ENCODE data around the gene AP1G1. TPM values are rescaled to one million over a fixed set of nuclear protein-coding genes. Genes with fewer than 3 reads are reported as not detected.
"Not testable (repeated sequence)": the region's sequence is repeated elsewhere in the genome, so short reads cannot be mapped to it uniquely, and the experiment has no call there.

The AP1G1 gene
- total RNA-seq, 1 donor from 2014 or later = 109 TPM

- TF ChIP-seq, protein P1, sequence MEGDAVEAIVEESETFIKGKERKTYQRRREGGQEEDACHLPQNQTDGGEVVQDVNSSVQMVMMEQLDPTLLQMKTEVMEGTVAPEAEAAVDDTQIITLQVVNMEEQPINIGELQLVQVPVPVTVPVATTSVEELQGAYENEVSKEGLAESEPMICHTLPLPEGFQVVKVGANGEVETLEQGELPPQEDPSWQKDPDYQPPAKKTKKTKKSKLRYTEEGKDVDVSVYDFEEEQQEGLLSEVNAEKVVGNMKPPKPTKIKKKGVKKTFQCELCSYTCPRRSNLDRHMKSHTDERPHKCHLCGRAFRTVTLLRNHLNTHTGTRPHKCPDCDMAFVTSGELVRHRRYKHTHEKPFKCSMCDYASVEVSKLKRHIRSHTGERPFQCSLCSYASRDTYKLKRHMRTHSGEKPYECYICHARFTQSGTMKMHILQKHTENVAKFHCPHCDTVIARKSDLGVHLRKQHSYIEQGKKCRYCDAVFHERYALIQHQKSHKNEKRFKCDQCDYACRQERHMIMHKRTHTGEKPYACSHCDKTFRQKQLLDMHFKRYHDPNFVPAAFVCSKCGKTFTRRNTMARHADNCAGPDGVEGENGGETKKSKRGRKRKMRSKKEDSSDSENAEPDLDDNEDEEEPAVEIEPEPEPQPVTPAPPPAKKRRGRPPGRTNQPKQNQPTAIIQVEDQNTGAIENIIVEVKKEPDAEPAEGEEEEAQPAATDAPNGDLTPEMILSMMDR (IDR thresholded peaks at IDR 0.05; ENCODE audit: unreplicated experiment) = no peak
- Mint-ChIP-seq H3K4me3 (peak within 1 kb of the TSS; percentile 89), H3K27ac (peak within 1 kb of the TSS; percentile 98), H3K36me3 (peaks cover 19% of the 10 kb centered on the region), H3K27me3 (ENCODE audit: low read depth) (no peaks in the 10 kb centered on the region), H3K9me3 (no peaks in the 10 kb centered on the region), H3K4me1 (peaks cover 14% of the 10 kb centered on the region)
- DNase-seq (ENCODE audit: low spot score in 2 of 2, unreplicated experiment in 2 of 2) = peak; percentile 91 to 97
Observed at GRCh38 chr16:71845639-71846430, 37.2 kb upstream of the AP1G1 start, which contains the start of gene ATXN1L. Gene ATXN1L (plus strand): TSS chr16:71845976. CDS start chr16:71849741, 3,765 bp downstream.

- H3K27ac Mint-ChIP-seq = no peak overlapping the region
- peaks cover 16% of the 10 kb centered on the region for H3K4me1 Mint-ChIP-seq
- no peak for DNase-seq (ENCODE audit: low spot score in 2 of 2, unreplicated experiment in 2 of 2)
- no peak overlapping the region for H3K4me3 Mint-ChIP-seq
- H3K9me3 Mint-ChIP-seq = no peaks in the 10 kb centered on the region
- TF ChIP-seq, protein P1 (IDR thresholded peaks at IDR 0.05; ENCODE audit: unreplicated experiment) = no peak
- H3K27me3 Mint-ChIP-seq (ENCODE audit: low read depth) = no peaks in the 10 kb centered on the region
- H3K36me3 Mint-ChIP-seq = peaks cover 6% of the 10 kb centered on the region
Observed at GRCh38 chr16:71843572-71843971, 34.9 kb upstream of the AP1G1 start.

GRCh38 chr16:71840052-71840451 lies 31.4 kb upstream of the AP1G1 start:
- no peaks in the 10 kb centered on the region for H3K9me3 Mint-ChIP-seq
- H3K4me1 Mint-ChIP-seq = peaks cover 2% of the 10 kb centered on the region
- no peak for DNase-seq (ENCODE audit: low spot score in 2 of 2, unreplicated experiment in 2 of 2)
- no peaks in the 10 kb centered on the region for H3K27me3 Mint-ChIP-seq (ENCODE audit: low read depth)
- TF ChIP-seq, protein P1 (IDR thresholded peaks at IDR 0.05; ENCODE audit: unreplicated experiment) = no peak
- H3K36me3 Mint-ChIP-seq = no peaks in the 10 kb centered on the region
- H3K4me3 Mint-ChIP-seq = no peak overlapping the region
- H3K27ac Mint-ChIP-seq = peak overlapping the region; percentile 30

DNA sequence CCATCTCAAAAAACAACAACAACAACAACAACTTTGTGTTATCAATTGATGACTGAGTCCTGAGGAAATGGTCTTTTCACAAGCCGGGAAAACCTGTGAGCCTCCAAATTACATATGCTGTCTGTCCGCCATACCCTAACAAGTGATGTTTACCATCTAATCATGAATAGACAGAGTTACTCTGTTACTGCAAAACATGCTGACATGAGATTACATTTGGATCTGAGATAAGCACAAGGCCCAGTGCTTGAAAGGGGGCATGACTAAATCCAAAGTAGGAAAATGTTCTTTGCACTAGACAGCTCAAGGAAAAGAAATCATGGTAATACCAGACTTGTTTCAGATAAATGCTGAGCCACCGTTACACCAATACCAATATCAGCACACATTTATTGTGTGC lies 28.5 kb upstream of the AP1G1 start:
- H3K36me3 Mint-ChIP-seq = no peaks in the 10 kb centered on the region
- no peak overlapping the region for H3K4me3 Mint-ChIP-seq
- H3K27me3 Mint-ChIP-seq (ENCODE audit: low read depth) = no peaks in the 10 kb centered on the region
- TF ChIP-seq, protein P1 (IDR thresholded peaks at IDR 0.05; ENCODE audit: unreplicated experiment) = no peak
- no peak overlapping the region for H3K27ac Mint-ChIP-seq
- DNase-seq (ENCODE audit: low spot score in 2 of 2, unreplicated experiment in 2 of 2) = no peak
- H3K4me1 Mint-ChIP-seq = peaks cover 2% of the 10 kb centered on the region
- no peaks in the 10 kb centered on the region for H3K9me3 Mint-ChIP-seq

DNA sequence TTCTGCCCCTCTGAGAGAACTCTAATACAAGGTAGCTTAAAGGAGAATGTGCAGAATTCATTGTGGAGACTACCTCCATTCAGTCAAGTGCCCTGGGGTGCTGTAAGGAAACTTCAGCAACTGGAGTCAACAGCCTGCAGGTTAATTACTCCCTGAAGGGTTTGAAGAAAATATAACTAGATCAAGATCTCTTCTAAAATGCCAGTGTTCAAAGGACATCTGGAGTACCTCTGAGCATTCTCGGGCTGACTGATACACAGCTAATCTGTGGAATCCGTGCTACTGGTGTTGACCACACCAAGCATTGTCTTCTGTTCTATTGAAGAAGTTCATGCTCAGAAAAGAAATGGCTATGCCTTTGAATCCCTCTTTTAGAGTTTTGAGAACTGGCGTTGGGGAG lies 25.7 kb upstream of the AP1G1 start:
- Mint-ChIP-seq H3K9me3 (no peaks in the 10 kb centered on the region), H3K4me3 (no peak overlapping the region), H3K36me3 (no peaks in the 10 kb centered on the region), H3K27me3 (ENCODE audit: low read depth) (no peaks in the 10 kb centered on the region), H3K4me1 (no peaks in the 10 kb centered on the region), H3K27ac (no peak overlapping the region)
- TF ChIP-seq, protein P1 (IDR thresholded peaks at IDR 0.05; ENCODE audit: unreplicated experiment) = no peak
- DNase-seq (ENCODE audit: low spot score in 2 of 2, unreplicated experiment in 2 of 2) = no peak

DNA sequence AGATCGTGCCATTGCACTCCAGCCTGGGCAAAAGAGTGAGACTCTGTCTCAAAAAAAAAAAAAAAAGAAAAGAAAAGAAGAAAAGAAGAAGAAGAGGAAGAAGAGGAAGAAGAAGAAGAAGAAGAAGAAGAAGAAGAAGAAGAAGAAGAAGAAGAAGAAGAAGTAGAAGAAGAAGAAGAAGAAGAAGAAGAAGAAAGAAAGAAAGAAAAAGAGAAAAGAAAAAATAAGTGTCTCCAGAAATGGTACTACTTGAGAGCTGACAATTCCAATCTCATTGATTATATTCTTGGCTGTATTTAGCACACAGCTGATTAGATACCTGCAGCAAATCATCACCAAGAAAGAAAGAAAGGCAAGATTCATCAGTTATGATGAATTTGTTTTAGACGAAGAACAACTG lies 23.5 kb upstream of the AP1G1 start:
- not testable (repeated sequence) for H3K27ac Mint-ChIP-seq; H3K36me3 Mint-ChIP-seq; H3K9me3 Mint-ChIP-seq; H3K4me3 Mint-ChIP-seq; DNase-seq (ENCODE audit: low spot score in 2 of 2, unreplicated experiment in 2 of 2); H3K27me3 Mint-ChIP-seq (ENCODE audit: low read depth); H3K4me1 Mint-ChIP-seq

DNA sequence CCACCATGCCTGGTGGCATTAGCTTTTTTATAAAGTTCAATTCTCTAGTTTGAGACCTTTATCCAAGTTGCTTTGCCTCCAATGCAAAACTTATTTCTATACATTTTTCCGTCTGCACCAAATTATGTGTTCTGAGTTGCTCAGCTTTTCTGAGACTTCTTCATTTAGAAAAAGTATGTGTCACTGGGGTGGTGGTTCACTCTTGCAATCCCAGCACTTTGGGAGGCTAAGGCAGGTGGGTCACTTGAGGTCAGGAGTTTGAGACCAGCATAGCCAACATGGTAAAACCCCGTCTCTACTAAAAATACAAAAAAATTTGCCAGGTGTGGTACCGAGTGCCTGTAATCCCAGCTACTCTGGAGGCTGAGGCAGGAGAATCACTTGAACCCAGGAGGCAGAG lies 23.1 kb upstream of the AP1G1 start:
- not testable (repeated sequence) for H3K36me3 Mint-ChIP-seq; DNase-seq (ENCODE audit: low spot score in 2 of 2, unreplicated experiment in 2 of 2); H3K9me3 Mint-ChIP-seq; H3K27me3 Mint-ChIP-seq (ENCODE audit: low read depth); H3K4me3 Mint-ChIP-seq; H3K4me1 Mint-ChIP-seq; H3K27ac Mint-ChIP-seq

All from mesothelial cell of epicardium (in vitro differentiated cells).